Trophoblast cell (in vitro differentiated cells and primary cell): ENCODE results near the gene CD63.

ENCODE experiments used
- DNase-seq, 2 donors: peaks; one replicate each; pipeline ENCODE4 v3.0.0-alpha.2; 2016
- H2AFZ ChIP-seq: 2 replicates; pipeline ENCODE4 v1.6.1; 2013; ENCODE audit warnings: low read length, moderate library complexity, mild to moderate bottlenecking; ENCODE audit not compliant: insufficient read depth, poor library complexity
- H2AK5ac ChIP-seq: 2 replicates; pipeline ENCODE4 v1.6.1; 2013; ENCODE audit warnings: mild to moderate bottlenecking, low read length
- H2BK120ac ChIP-seq: 2 replicates; pipeline ENCODE4 v1.6.1; 2013; ENCODE audit warnings: low read length, mild to moderate bottlenecking, moderate library complexity; ENCODE audit not compliant: insufficient read depth, poor library complexity
- H2BK12ac ChIP-seq: 2 replicates; pipeline ENCODE4 v1.6.1; 2013; ENCODE audit warnings: mild to moderate bottlenecking, low read length, moderate library complexity
- H2BK5ac ChIP-seq: 2 replicates; pipeline ENCODE4 v1.6.1; 2013; ENCODE audit warnings: low read length, low read depth, moderate library complexity, mild to moderate bottlenecking; ENCODE audit not compliant: poor library complexity
- H3K14ac ChIP-seq: 2 replicates; pipeline ENCODE4 v1.6.1; 2013; ENCODE audit warnings: mild to moderate bottlenecking, low read length
- H3K18ac ChIP-seq: 2 replicates; pipeline ENCODE4 v1.6.1; 2013; ENCODE audit warnings: mild to moderate bottlenecking, low read length
- H3K23ac ChIP-seq: 2 replicates; pipeline ENCODE4 v1.6.1; 2013; ENCODE audit warnings: low read length
- H3K27ac ChIP-seq: 2 replicates; pipeline ENCODE4 v1.5.1; 2013; ENCODE audit warnings: low read depth, mild to moderate bottlenecking, inconsistent platforms, low read length, moderate library complexity
- H3K27me3 ChIP-seq: 2 replicates; pipeline ENCODE4 v1.6.1; 2013; ENCODE audit warnings: inconsistent platforms, mild to moderate bottlenecking, low read length, moderate library complexity; ENCODE audit not compliant: insufficient read depth
- H3K36me3 ChIP-seq, 2 experiments: 1 replicate in 1 of 2; 2 replicates in 1 of 2; pipeline ENCODE4 v1.6.1; 2013; ENCODE audit warnings: low read length in 2 of 2, mild to moderate bottlenecking in 2 of 2, moderate library complexity in 1 of 2; ENCODE audit not compliant: insufficient read depth in 2 of 2, control insufficient read depth in 1 of 2
- H3K4ac ChIP-seq: 2 replicates; pipeline ENCODE4 v1.6.1; 2013; ENCODE audit warnings: low read depth, mild to moderate bottlenecking, low read length, moderate library complexity
- H3K4me1 ChIP-seq, 2 experiments: 1 replicate in 1 of 2; 2 replicates in 1 of 2; pipeline ENCODE4 v1.6.1; 2013; ENCODE audit warnings: low read length in 2 of 2, mild to moderate bottlenecking in 2 of 2, moderate library complexity in 1 of 2; ENCODE audit not compliant: insufficient read depth in 2 of 2, control insufficient read depth in 1 of 2
- H3K4me2 ChIP-seq: 2 replicates; pipeline ENCODE4 v1.6.1; 2013; ENCODE audit warnings: inconsistent platforms, mild to moderate bottlenecking, low read length, moderate library complexity
- H3K4me3 ChIP-seq: 2 replicates; pipeline ENCODE4 v1.5.1; 2013; ENCODE audit warnings: mild to moderate bottlenecking, low read depth, low read length, inconsistent platforms
- H3K79me1 ChIP-seq: one replicate; pipeline ENCODE4 v1.6.1; 2013; ENCODE audit warnings: low read length
- H3K79me2 ChIP-seq: 2 replicates; pipeline ENCODE4 v1.6.1; 2013; ENCODE audit warnings: low read length, mild to moderate bottlenecking; ENCODE audit not compliant: control insufficient read depth, insufficient read depth, poor library complexity
- H3K9ac ChIP-seq: 2 replicates; pipeline ENCODE4 v1.6.1; 2013; ENCODE audit warnings: mild to moderate bottlenecking, low read length
- H3K9me3 ChIP-seq: 2 replicates; pipeline ENCODE4 v1.6.1; 2013; ENCODE audit warnings: low read depth, mild to moderate bottlenecking, control low read depth, inconsistent platforms, low read length; ENCODE audit not compliant: insufficient read depth
- H4K12ac ChIP-seq: 2 replicates; pipeline ENCODE4 v1.6.1; 2013; ENCODE audit warnings: low read depth, mild to moderate bottlenecking, low read length, moderate library complexity
- H4K8ac ChIP-seq: 2 replicates; pipeline ENCODE4 v1.6.1; 2013; ENCODE audit warnings: low read depth, mild to moderate bottlenecking, low read length, moderate library complexity
- H4K91ac ChIP-seq: one replicate; pipeline ENCODE4 v1.6.1; 2013; ENCODE audit warnings: low read depth, mild to moderate bottlenecking, low read length, moderate library complexity
- WGBS: extraction: QIAGEN DNeasy Blood & Tissue Kit; methylation state at CpG from one replicate; pipeline ENCODE4 v1.1.7; 2013; ENCODE audit warnings: missing lambda C conversion rate; ENCODE audit not compliant: insufficient read length, insufficient coverage; ENCODE audit errors: extremely low coverage; 5-methylcytosine and 5-hydroxymethylcytosine counted together

The CD63 gene

DNA sequence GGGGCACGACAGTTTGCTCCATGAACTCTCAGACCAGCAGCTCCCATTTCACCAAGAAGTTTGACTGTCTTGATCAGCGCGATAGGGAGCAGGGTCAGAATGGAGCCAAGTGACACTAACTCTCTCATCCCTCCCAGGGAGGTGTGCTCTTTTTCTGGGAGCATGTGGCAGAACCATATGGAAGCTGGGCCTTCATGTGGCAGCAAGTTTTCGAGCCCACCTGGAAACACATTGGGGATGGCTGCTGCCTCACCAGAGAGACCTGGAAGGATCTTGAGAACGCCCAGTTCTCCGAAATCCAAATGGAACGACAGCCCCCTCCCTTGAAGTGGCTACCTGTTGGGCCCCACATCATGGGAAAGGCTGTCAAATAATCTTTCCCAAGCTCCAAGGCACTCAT is 45.1 kb downstream of the CD63 start:
- Histone ChIP-seq H3K79me1 (no peaks in the 10 kb centered on the region), H3K4me1 (peaks cover 0 to 2% of the 10 kb centered on the region in 2 experiments), H3K9ac (no peak overlapping the region), H2BK5ac (no peak overlapping the region), H4K8ac (no peak overlapping the region), H3K27me3 (no peaks in the 10 kb centered on the region), H2BK120ac (no peak overlapping the region), H3K4me2 (no peak overlapping the region), H3K23ac (no peak overlapping the region), H3K27ac (no peak overlapping the region), H4K91ac (no peak overlapping the region), H3K79me2 (no peaks in the 10 kb centered on the region), H2BK12ac (no peak overlapping the region), H2AFZ (no peak overlapping the region), H3K4me3 (no peak overlapping the region), H2AK5ac (no peak overlapping the region), H3K4ac (no peak overlapping the region), H3K18ac (no peak overlapping the region), H3K14ac (no peak overlapping the region), H3K9me3 (peaks cover 3% of the 10 kb centered on the region), H4K12ac (no peak overlapping the region), H3K36me3 (no peaks in the 10 kb centered on the region)
- DNase-seq: no peak
- WGBS: no CpG with 5 or more reads among the region's 7 CpGs

DNA sequence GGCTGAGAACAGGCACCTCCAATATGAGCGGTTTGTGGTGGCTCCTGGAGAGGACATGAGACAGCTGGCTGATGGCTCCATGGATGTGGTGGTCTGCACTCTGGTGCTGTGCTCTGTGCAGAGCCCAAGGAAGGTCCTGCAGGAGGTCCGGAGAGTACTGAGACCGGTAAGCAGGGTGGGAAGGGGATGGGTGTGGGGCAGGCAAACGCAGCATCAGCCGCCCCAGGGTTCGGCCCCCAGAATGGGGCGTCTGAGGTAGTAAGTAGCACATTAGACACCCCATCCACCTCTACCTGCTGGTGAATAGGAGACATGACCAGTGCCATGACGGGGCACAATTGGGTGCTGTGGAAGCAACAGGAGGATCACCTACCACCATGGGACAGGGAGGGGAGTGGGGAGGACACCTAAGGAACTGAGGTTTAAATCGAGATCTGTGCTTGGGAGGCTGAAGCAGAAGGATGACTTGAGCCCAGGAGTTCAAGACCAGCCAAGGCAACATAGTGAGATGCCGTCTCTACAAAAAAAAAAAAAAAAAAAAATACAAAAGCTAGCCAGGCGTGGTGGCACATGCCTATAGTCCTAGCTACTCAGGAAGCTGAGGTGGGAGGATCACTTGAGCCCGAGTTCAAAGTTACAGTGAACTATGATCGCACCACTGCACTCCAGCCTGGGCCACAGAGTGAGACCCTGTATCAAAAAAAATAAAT is 46.6 kb downstream of the CD63 start:
- H3K14ac ChIP-seq: no peak overlapping the region
- no peak overlapping the region for H3K18ac ChIP-seq
- H3K4ac ChIP-seq: no peak overlapping the region
- H3K9ac ChIP-seq: no peak overlapping the region
- no peak overlapping the region for H3K4me2 ChIP-seq
- H4K8ac ChIP-seq: no peak overlapping the region
- no peaks in the 10 kb centered on the region for H3K27me3 ChIP-seq
- no CpG with 5 or more reads among the region's 13 CpGs for WGBS
- H3K23ac ChIP-seq: no peak overlapping the region
- no peak overlapping the region for H2AFZ ChIP-seq
- H2AK5ac ChIP-seq: no peak overlapping the region
- H3K4me3 ChIP-seq: no peak overlapping the region
- H3K9me3 ChIP-seq: peaks cover 3% of the 10 kb centered on the region
- no peak overlapping the region for H4K12ac ChIP-seq
- no peaks in the 10 kb centered on the region for H3K79me2 ChIP-seq
- no peaks in the 10 kb centered on the region for H3K79me1 ChIP-seq
- H2BK12ac ChIP-seq: no peak overlapping the region
- no peak overlapping the region for H2BK120ac ChIP-seq
- no peak overlapping the region for H4K91ac ChIP-seq
- peaks cover 0 to 2% of the 10 kb centered on the region in 2 experiments for H3K4me1 ChIP-seq
- H2BK5ac ChIP-seq: no peak overlapping the region
- no peak for DNase-seq
- H3K27ac ChIP-seq: no peak overlapping the region
- H3K36me3 ChIP-seq: no peaks in the 10 kb centered on the region

- no peaks in the 10 kb centered on the region for H3K79me1 ChIP-seq
- no peak overlapping the region for H4K8ac ChIP-seq
- no peak overlapping the region for H2BK12ac ChIP-seq
- H4K12ac ChIP-seq: no peak overlapping the region
- no peaks in the 10 kb centered on the region for H3K27me3 ChIP-seq
- no peak overlapping the region for H3K4me2 ChIP-seq
- H3K79me2 ChIP-seq: no peaks in the 10 kb centered on the region
- H4K91ac ChIP-seq: no peak overlapping the region
- no peak overlapping the region for H3K23ac ChIP-seq
- H3K4me1 ChIP-seq: peaks cover 0 to 2% of the 10 kb centered on the region in 2 experiments
- no peak overlapping the region for H2AFZ ChIP-seq
- H3K14ac ChIP-seq: no peak overlapping the region
- no peak overlapping the region for H2BK120ac ChIP-seq
- H3K18ac ChIP-seq: no peak overlapping the region
- H3K36me3 ChIP-seq: no peaks in the 10 kb centered on the region
- no peak overlapping the region for H3K27ac ChIP-seq
- WGBS: no CpG with 5 or more reads among the region's 17 CpGs
- peaks cover 3% of the 10 kb centered on the region for H3K9me3 ChIP-seq
- no peak overlapping the region for H2BK5ac ChIP-seq
- no peak overlapping the region for H3K4me3 ChIP-seq
- no peak overlapping the region for H2AK5ac ChIP-seq
- no peak overlapping the region for H3K4ac ChIP-seq
- peak in 1 of 2 donors; percentile 30 for DNase-seq
- no peak overlapping the region for H3K9ac ChIP-seq
Measured at GRCh38 chr12:55681142-55682077, 47.4 kb downstream of the CD63 start.

GRCh38 chr12:55679691-55680090 is 49.1 kb downstream of the CD63 start:
- Histone ChIP-seq H3K9ac (no peak overlapping the region), H4K91ac (no peak overlapping the region), H2BK120ac (no peak overlapping the region), H3K79me2 (no peaks in the 10 kb centered on the region), H3K27me3 (no peaks in the 10 kb centered on the region), H3K4ac (no peak overlapping the region), H2BK12ac (no peak overlapping the region), H3K36me3 (no peaks in the 10 kb centered on the region), H3K18ac (no peak overlapping the region), H3K4me3 (no peak overlapping the region), H3K4me1 (peaks cover 0 to 2% of the 10 kb centered on the region in 2 experiments), H2AFZ (no peak overlapping the region), H3K4me2 (no peak overlapping the region), H3K9me3 (no peaks in the 10 kb centered on the region), H4K12ac (no peak overlapping the region), H2BK5ac (no peak overlapping the region), H4K8ac (no peak overlapping the region), H2AK5ac (no peak overlapping the region), H3K14ac (no peak overlapping the region), H3K23ac (no peak overlapping the region), H3K27ac (no peak overlapping the region), H3K79me1 (no peaks in the 10 kb centered on the region)
- no peak for DNase-seq
- no CpG with 5 or more reads among the region's 5 CpGs for WGBS
